ENCODE data around the gene BUD23.
A peak's percentile ranks its signal among the peaks of the same experiment; 100 is the strongest.
"Not testable (repeated sequence)": the region's sequence is repeated elsewhere in the genome, so short reads cannot be mapped to it uniquely, and the experiment has no call there.

Gene BUD23

GRCh38 chr7:73722182-73722581, 38.8 kb downstream of the BUD23 start:
- not testable (repeated sequence) for DNase-seq

DNA sequence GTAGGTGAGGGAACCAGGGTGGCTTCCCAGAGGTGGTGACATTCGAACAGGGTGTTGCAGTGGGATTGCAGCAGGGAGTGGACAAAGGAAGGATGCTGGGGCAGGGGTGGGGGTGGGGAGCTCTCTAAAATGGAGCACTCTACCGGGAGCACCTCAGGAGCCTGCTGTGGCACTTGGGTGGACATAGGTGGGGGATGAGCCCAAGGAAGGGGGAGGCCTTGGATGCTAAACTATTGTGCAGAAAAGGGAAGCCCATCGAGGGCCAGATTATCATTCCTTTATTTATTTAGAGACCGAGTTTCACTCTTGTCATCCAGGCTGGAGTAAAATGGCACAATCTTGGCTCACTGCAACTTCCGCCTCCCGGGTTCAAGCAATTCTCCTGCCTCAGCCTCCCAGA, 39.4 kb downstream of the BUD23 start:
- no peak for DNase-seq

DNA sequence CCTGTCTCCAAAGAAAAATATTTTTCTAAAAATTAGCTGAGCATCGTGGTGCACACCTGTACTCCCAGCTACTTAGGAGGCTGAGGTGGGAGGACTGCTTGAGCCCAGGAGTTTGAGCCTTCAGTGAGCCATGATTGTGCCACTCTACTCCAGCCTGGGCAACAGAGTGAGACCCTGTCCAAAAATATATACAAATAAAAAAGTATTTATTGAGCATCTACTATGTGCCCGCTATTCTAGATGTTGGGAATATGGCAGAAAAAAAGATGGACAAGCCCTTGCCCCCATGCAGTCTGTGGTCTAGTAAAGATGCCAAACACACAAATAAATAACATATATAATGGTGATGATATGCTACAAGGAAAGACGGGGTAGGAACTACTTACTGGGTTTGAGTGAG, 40.4 kb downstream of the BUD23 start:
- DNase-seq, result no peak

DNA sequence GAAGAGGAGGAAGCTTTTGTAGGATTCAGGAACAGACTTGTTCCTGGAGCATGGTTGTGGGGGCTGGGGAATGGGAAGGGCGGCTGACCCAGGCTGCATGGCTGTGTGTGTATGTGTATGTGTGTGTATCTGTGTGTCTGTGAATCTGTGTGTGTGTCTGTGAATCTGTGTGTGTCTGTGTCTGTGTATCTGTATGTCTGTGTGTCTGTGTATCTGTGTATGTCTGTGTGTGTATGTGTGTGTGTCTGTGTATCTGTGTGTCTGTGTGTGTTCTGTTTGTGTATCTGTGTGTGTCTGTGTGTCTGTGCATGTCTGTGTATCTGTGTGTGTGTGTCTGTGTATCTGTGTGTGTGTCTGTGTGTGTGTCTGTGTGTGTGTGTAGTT, 42.7 kb downstream of the BUD23 start:
- DNase-seq, result no peak

- no peak for DNase-seq
Observed at GRCh38 chr7:73727952-73728351, 44.6 kb downstream of the BUD23 start.

- no peak for DNase-seq
Observed at GRCh38 chr7:73728551-73728950, 45.2 kb downstream of the BUD23 start.

DNA sequence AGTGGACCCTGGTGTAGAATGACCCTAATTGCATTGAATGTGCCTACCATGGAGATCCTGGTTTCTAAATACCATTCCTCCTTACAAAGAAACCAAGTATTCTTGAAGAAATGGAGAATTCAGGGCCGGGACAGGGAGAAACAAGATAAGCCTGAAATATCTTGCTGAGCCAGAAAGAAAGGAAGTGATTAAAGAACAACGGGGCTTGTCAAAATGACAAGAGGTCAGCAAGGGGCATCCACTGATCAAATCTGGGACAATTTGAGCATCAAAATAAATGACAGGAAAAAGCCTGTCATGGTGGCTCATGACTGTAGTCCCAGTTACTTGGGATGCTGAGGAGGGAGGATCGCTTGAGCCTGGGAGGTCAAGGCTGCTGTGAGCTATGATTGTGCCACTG, 47.1 kb downstream of the BUD23 start:
- DNase-seq, result no peak

DNA sequence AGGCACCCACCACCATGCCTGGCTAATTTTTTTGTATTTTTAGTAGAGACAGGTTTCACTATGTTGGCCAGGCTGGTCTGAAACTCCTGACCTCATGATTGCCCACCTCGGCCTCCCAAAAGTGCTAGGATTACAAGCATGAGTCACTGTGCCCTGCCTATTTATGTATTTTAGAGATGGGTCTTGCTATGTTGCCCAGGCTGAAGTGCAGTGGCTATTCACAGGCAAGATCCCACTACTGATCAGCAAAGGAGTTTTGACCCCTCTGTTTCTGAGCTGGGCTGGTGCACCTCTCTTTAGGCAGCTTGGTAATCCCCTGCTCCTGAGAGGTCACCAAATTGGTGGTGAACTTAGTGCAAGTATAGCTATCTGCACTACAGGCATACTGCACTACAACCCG, 49.0 kb downstream of the BUD23 start:
- DNase-seq, result no peak

DNA sequence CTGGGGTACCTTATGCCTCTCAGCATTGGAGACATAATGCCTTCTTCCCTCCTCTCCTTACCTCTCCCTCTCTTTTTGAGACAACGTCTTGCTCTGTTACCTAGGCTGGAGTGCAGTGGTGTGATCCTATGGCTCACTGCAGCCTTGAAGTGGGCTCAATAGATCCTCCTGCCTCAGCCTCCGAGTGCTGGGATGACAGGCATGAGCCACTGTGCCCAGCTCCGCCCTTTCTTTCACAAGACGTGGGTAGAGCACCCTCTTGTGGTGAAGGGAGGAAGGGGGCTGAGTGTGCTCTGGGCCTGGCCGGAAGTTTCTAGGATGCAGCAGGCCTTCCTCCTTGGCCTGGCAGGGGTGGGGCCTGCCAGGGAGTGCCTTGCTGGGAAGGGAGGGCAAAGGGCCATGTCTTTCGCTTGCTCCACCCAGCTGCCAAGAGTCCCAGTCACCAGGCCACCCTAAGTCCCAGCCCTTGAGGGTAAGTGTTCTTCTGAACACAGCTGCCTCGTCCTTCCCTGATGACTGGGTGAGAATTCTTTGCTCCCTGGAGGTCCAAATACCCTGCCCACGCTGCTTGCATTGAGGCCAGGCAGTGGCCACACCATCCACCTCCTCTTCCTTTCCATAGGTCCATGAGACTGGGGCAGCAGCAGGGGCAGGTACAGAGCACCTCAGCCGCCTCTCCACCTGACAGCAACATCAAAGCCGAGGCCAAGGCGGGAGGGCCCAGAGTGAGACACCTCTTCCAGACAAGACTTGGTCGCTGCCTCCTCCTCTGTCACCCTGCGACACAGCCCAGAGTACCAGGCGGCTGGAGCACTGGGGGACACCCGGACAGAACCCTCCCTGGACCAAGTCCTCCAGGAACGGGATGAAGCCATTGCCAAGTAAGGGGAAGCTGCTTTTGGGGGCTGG, 51.5 kb downstream of the BUD23 start:
- DNase-seq, result peak; percentile 71

GRCh38 chr7:73735528-73735905, 52.1 kb downstream of the BUD23 start:
- no peak for DNase-seq

DNA sequence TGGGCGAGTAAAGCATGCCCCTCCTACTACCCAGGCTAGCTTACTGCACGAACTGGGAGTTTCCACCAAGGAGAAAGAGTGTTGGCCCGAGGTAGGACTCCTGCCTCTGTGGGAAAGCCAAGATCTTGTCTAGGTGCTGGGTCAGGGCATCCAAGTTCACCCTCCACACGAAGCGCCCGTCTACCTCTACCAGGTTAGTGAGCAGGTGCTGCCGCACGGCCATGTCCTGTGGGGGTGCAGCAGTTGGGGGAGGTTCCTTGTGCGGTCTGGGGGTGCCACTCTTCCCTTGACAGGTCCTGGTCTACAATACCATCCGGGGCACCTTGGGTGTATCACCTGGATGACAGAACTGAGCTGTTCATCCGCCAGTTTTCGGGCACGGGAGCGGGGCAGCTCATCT, 53.5 kb downstream of the BUD23 start:
- DNase-seq, result no peak

GRCh38 chr7:73737491-73738219, 54.3 kb downstream of the BUD23 start:
- DNase-seq, result no peak

DNA sequence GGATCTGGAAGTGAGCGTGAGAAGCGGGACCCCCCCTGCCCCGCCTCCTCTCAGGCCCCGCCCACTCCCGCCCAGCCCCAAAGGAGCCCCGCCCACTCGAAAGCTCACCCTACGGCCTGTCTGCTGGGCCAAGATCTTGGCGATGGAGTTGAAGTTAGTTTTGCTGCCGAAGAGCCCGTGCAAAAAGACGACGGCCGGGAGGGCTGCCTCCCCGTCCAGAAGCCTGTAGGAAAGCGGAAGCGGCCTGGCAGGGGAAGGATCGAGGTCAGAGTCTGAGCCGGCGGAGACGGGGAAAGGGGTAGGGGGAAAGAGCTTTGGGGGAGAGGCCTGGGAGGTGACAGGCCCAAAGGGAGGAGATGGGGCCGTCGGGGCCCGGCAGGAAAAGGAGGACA, 54.8 kb downstream of the BUD23 start:
- peak; percentile 75 for DNase-seq

DNA sequence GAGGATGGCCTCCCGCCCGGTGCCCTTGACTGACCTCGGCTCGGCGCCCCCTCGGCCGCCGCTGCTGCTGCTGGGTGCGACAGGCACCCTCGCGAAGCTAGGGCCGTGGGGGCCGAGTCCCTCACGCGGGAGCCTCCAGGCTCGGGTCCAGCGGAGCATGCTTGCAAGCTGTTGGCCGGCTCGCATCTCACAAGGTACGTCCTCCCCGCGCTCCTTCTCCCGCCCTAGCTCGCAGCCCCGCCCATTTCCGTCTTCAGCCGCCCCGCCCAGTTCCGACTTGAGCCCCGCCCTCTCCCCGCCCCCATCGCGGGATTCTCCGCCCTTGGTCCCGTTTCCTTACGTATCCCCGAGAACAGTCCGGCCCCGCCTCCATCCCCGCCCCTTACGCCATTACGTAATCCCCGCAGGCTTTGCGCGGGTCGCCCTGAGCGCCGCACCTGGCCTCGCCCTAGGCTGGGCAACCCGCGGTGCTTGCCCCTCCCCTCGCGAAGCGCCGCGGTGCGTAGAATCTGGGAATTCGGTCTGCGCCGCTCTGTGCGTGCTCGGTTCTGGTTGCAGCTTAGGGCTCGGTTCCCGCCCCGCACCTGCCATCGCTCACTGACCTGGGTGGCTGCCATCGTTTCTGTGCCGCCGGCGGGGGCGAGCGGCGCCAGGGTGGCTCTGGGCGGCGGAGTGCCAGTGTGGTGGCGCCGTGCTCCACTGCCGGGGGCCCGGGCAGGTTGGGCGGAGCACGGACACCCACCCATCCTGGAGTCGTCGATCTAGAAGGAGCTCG, 55.4 kb downstream of the BUD23 start, which contains the start of gene ABHD11:
Gene ABHD11, minus strand, starts transcription at position 191 of the 775 bp plus-strand sequence. Its CDS starts 32 bp downstream, at position 159.
- DNase-seq, result peak; percentile 99

DNA sequence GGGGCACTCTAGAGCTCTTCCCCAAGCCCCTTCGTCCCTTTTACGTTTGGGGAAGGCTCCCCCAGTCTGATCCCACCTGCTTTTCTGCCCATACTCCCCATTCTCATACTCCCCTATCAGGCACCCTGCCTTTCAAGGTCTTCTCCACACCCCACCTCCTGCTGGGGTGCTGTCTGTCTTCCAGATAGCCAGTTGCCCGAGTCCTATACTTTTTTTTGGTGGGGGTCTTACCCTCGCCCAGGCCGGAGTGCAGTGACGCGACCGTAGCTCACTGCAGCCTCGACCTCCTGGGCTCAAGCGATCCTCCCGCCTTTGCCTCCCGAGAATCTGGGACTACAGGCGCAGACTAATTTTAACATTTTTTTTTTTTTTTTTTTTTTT, 56.0 kb downstream of the BUD23 start:
- no peak for DNase-seq

GRCh38 chr7:73740212-73740611, 56.8 kb downstream of the BUD23 start:
- no peak for DNase-seq

DNA sequence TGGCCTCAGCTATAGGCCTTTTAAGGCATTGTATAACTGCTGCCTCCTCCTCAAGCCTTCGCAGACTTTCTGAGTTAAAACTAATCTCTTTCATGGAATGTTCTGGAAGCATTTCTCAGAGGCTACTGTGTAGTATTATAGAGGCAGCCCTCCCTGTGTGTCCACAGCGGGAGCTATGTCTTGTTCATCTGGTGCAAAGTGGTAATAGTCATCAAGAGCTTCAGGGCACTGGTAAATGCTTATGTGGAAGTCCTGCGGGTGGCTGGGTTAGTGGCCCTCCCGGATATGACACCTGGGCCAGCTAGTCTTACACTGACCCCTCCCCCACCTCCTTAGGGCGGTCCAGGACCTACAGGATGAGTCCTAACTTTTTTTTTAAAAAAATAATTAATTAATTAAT, 57.4 kb downstream of the BUD23 start:
- DNase-seq, result no peak

DNA sequence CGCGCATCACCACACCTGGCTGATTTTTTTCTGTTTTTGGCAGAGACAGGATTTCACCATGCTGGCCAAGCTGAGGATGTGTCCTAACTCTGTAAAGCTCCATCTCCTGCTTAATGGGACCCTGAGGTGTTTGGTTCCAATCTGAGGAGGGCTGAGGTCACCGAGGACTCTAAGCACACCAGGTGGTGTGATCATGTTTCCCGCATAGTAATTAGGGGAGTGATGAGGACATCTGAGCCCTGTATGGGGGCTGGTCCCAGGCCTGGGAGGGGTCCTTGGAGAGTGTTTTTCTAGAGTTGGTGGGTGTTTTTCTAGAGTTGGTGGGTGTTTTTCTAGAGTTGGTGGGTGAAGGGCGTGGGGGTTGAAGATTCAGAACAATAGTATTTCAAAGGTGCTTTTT, 58.2 kb downstream of the BUD23 start:
- no peak for DNase-seq

DNA sequence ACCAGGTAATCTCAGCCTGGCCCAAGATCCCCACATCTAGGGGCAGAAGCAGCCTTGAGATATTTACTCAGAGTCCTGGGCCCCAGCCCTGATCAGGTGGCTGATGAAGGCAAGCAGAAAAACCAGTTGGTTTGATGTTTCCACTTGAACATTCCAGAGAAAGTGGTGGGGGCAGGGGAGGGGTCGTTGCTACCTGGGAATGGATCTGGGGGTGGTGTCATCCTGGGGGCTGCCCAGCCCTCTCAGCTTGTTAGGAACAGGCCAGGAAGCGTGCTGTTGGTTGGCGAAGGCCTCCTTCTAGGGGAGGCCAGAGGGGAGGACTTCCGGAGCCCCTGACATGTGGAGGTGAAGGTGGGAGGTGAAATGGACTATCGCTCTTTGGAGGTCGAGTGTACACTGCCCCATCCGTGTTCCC, 58.9 kb downstream of the BUD23 start:
- no peak for DNase-seq

DNA sequence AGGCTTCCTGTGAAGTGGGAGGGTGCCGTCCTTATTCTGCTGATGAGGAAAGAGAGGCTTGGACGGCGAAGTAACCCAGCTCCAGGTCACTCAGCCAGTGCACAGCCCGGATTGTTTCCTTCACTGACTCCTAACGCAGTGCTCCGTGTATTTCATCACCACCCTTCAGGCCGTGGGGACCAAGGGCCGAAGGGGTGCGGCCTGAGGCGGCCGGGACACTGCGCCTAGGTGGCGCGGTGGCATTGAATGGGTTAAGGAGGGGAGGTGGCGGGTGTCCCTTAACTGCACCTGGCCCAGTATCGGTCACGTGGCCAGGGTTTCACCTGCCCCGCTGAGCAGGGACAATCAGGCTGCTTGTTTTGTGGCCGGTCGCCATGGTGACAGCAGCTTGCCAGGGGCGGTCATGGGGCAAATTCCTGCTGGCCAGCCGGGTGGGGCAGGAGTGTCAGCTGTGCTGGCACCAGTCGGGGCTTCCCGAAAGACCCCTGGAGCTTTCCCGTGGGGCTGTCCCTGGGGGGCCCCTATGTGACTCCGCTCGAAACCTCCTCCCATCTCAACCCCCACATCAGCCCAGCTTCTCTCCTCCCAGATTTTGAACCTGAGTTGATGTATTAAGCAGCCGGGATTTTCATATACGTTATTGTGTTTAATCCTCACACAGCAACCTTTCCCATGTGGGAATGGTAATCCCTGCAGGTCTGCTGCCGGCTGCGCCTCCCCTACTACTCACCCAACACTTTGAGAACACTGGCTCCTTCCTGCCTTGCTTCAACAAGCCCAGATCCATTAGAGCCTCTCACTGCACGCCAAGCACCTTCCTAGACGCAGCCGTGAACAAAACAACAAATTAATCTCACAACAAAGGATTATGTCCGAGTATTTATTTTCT, 59.6 kb downstream of the BUD23 start:
- no peak for DNase-seq

DNA sequence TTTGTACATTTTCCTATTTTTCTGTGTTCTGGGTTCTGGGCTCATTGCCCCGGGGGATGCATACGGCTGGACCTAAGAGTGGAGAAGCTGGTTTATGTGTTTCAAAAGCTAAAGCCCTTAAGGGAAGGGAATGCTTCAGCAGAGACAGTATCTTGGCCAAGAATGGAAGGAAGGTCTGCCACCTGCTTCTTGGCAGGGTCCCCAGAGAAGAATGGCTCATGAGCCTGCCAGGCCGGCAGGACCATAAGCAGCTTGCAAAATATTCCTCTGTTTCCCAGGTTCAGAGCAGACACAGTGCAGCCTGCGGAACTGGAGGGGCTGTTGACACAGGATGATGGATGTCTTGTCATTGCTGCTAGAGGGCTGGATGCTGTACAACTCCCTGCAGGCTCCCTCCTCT, 63.0 kb downstream of the BUD23 start:
- DNase-seq, result no peak

All from T-helper 9 cell (primary cell).